ACHN (cell line): Measurements from ENCODE around the gene SNRPN.
"Not testable (repeated sequence)": the region's sequence is repeated elsewhere in the genome, so short reads cannot be mapped to it uniquely, and the experiment has no call there.

Source experiments
- DNase-seq: peaks from one replicate; pipeline ENCODE4 v3.0.0-alpha.2; 2015
- in situ Hi-C: cut with HindIII; loops from 2 replicates; pipeline ENCODE4 v1.10.0; 2017; ENCODE audit warnings: low sequenced_read_pairs, low pct_ligation_motif_present, low pct_unique_long_range_greater_than_20kb

The SNRPN gene

DNA sequence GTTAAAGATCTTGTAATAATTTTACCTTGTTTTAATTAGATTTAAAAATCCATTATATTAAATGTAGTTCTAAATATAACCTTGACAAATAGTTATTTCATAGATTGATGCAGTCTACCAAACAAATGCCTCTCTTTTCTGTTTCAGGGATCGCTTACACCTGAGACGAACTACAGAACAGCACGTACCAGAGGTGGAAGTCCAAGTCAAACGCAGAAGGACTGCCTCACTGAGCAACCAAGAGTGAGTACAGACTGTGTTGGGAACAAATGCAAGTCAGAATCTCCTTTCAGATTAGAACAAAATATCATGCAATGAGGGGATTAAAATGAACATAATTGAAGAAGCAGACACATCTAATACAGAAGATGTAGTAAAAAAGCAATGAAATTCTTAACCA lies 7.2 kb downstream of the SNRPN start:
- DNase-seq, result no peak
- in situ Hi-C loops, result no loop called here

DNA sequence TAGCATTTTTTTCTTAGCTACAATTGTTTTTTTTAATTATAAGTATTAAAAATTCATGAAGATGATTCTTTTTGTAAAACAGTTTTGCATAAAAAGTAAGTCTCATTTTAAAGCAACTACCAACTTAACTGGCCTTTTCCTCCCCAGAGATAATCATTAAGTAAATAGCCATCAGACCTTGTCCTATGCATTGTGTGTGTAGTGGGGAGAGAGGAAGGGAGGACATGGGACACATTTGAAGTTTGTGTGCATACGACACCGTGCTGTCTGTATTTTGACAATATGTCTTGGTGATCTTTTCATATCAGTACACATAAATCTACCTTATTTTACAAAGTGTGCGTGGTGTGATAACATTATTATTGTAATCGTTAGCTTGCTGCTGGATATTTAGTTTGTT lies 8.1 kb downstream of the SNRPN start:
- no peak for DNase-seq
- in situ Hi-C loops, result no loop called here

DNA sequence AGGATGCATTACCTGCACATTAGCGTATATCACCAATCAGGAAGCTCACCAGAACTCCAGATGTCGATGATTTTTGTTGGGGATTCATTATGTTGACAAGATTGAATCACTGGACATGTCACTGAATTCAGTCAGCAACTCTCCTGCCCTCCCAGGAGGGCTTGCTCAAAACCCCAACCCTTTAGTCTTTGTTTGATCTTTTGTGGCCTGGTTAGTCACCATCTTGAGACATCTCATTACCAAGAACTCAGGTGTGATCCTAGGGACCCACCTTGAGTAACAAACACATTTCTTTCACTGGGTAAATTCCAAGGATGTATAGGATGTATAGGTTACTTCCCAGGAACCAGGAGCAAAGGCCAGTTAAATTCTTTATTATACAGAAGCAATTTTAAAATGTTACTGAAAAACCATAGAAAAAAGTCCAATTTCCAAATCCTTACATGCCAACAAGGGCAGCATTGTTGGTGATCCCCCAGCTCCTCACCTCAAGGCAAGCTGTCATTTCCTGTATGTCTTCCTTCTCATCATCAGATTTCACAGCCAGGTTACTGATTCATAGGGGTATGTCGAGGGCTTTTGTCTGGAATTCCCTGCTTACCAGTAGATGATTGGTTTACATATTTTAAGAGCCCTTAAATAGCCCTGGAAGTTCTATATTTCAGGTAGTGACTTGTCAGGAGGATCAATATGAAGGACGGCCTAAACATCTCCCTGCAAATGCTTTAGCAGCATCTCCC lies 11.7 kb downstream of the SNRPN start:
- in situ Hi-C loops, result no loop called here
- no peak for DNase-seq

DNA sequence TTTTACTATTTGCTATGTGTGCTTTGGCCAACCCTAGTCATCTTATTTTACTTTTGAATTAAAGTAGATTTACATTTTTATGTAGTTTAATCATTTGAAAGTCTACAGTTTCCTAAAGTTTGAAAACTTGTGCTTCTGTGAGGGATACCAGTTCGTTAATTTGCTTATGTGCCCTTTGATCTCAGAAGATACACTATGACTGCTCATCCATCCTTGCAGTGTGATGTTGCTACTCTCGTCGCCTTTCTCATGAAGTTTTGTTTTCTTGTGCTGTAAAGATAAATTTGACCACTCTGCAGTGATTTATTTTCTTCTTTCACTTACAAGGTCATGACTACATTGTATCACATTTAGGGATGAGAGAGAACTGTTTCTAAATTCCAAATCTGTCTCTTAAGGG lies 16.3 kb downstream of the SNRPN start:
- in situ Hi-C loops, result no loop called here
- DNase-seq, result no peak

DNA sequence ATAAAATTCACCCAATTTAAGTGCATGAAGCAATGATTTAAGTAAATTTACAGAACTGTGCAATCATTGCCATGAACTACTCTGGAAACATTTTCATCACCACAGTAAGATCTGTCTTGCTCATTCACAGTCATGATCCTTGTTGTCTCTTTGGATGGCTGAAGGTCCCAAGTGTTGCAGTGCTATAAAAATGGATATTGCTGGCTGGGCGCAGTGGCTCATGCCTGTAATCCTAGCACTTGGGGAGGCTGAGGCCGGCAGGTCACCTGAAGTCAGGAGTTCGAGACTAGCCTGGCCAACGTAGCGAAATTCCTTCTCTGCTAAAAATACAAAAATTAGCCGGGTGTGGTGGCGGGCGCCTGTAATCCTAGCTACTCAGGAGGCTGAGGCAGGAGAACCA lies 17.0 kb downstream of the SNRPN start:
- DNase-seq, result no peak
- in situ Hi-C loops, result no loop called here

DNA sequence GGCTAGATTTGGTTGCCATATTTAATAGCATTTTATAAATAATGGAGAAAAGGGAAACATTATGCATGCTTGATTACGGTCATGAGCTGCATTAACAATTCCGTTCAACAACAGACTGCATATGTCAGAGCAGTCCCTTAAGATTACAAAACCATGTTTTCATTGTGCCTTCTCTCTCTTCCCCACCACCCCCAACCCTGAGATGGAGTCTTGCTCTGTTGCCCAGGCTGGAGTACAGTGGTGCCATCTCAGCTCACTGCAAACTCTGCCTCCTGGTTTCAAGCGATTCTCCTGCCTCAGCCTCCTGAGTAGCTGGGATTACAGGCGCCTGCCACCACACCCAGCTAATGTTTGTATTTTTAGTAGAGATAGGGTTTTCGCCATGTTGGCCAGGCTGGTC lies 17.9 kb downstream of the SNRPN start:
- DNase-seq, in situ Hi-C loops: not testable (repeated sequence)

DNA sequence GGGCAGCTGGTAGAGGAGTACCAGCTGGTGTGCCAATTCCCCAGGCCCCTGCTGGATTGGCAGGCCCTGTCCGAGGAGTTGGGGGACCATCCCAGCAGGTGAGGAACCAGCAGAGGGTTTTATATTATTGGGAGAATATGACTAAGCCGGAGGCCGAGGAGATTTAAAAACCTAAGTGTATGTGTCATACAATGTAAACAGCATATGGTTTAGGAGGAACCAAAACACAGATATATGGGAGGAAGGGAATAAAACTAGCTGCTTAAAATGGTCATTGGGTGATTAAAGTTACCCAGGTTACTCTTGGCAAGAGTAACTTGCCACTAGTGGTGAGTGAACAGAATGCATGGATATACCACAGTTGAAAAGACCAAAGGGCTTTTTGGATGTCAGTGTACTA lies 22.1 kb downstream of the SNRPN start:
- in situ Hi-C loops, result no loop called here

DNA sequence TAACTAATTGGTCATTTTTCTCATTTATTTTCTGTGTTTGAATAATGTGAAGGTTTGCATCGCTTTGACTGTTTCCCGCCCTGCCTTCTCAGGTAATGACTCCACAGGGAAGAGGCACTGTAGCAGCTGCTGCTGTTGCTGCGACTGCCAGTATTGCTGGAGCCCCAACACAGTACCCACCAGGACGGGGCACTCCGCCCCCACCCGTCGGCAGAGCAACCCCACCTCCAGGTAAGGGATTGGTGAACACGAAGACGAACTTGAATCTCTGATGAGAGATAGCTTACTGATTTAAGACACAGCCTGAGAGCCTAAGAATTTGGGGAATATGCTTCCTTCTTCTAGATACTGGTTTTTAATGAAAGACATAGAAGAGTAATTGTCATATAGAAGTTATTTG lies 22.9 kb downstream of the SNRPN start:
- in situ Hi-C loops, result no loop called here
- no peak for DNase-seq

More for the DNA sequence above, 22.1 kb downstream of the SNRPN start:
- DNase-seq, result no peak

DNA sequence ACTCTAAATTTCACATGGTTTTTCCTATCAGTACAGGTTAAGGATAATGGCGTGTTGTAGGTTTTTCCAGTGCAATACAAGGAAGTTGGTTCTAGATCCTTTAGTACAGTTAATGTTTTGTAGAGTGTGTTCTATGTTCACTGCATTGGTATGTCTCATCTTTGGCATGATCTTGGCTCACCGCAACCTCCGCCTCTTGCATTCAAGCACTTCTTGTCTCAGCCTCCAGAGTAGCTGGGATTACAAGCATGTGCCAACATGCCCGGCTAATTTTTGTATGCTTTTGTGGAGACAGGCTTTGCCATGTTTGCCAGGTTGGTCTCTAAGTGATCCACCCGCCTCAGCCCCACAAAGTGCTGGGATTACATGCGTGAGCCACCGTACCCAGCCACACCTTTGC lies 30.4 kb downstream of the SNRPN start:
- in situ Hi-C loops, result no loop called here
- no peak for DNase-seq

DNA sequence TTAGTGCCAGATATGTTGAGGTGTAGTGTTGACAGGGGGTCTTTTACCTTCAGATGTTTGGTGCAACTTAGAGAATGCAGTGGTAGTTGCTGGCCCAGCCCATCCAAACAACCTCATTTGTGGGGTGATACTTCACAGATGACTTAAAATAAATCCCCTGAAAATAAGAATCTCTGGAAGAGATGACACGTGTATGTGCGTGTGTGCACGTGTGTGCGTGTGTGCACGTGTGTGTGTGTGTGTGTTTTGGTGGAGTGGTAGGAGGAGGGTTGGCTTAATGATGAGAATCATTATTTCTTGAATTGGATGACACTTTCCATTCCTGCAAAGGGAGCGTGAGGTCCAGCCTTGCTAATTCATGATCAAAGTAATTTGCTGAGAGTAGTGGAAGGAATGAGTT lies 31.9 kb downstream of the SNRPN start:
- DNase-seq, result no peak
- in situ Hi-C loops, result no loop called here

DNA sequence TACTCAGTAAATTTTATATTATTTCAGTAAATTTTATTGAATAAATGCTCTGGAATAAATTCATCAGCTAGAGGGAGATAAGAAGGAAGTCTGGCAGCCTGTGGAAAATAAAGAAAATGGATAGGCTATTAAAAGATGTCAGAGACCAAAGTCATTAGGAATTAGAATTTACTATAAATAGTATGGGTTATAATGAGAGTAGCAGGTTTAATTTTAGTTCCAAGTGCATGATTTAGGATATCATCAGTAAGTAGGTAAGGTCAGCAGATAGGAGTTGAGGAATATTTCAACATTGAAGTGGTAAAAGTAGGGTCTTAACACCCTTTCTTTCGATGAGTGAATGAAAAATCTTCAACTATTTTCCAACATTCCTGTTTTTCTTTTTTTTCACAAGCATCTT lies 64.6 kb downstream of the SNRPN start:
- no peak for DNase-seq
- in situ Hi-C loops, result no loop called here

DNA sequence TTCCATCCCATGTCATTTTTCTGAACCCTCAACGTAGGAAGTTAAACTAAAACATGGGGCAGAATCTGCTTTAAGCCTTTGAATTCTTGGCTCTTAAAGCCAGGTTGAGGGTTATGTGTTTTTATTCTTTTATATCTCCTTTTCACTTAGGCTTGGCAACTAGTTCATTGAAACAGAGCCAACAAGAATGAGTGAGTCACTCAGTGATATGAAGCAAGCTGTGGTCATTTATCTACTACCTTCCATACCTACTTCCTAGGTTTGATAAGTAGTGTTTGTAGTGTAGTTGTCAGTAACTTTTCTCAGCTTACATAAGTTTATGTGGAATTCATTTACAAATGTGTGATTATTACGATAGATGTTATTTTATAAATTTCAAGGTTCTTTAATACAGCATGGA lies 67.4 kb downstream of the SNRPN start:
- DNase-seq, result peak; percentile 7
- in situ Hi-C loops, result no loop called here
